GM21528 (cell line): Measurements from ENCODE around the gene HSD17B1.
"Not testable (repeated sequence)": the region's sequence is repeated elsewhere in the genome, so short reads cannot be mapped to it uniquely, and the experiment has no call there.

Experiments used
- ATAC-seq: cut with Tn5 transposase; IDR thresholded peaks from one replicate; pipeline ENCODE4 v1.9.1; 2021; ENCODE audit warnings: mild to moderate bottlenecking, moderate library complexity; ENCODE audit not compliant: unreplicated experiment, low FRiP score

Gene HSD17B1, protein sequence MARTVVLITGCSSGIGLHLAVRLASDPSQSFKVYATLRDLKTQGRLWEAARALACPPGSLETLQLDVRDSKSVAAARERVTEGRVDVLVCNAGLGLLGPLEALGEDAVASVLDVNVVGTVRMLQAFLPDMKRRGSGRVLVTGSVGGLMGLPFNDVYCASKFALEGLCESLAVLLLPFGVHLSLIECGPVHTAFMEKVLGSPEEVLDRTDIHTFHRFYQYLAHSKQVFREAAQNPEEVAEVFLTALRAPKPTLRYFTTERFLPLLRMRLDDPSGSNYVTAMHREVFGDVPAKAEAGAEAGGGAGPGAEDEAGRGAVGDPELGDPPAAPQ

DNA sequence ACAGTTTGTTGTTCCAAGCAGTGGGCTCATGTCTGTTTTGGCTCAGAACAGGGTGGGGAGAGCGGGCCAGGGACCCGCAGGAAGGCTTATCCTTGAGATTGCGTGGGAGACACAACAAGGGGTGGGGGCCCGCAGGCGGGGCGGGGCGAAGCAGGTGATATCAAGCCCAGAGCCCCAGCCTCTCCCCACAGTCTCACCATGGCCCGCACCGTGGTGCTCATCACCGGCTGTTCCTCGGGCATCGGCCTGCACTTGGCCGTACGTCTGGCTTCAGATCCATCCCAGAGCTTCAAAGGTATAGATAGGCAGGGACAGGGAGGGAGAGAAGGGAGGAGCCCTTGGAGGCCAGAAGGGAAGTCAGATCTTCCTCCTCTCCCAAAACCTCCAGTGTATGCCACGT lies at the start of gene HSD17B1:
Gene HSD17B1 (plus strand): TSS at position 188 of the 400 bp plus-strand sequence. CDS start 11 bp downstream, at position 199.
- ATAC-seq = not testable (repeated sequence)

DNA sequence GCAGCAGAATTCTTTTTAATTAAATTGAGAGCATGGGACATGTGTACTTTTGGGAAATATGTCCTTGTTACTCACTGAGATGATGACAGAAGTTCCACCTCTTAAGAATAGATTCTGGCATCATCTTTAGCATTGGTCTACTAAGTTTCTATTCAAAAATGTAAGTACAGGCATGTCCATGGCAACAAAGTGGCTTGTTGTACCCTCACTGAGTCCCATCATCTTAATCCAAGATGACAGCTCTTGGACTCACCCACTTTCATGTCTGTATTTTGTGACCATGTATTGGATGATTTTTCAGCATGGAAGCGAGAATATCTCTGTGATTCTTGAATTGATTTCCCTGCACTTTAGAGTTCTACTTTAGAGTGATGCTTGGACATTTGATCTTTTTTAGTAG lies 49.8 kb upstream of the HSD17B1 start:
- no peak for ATAC-seq

DNA sequence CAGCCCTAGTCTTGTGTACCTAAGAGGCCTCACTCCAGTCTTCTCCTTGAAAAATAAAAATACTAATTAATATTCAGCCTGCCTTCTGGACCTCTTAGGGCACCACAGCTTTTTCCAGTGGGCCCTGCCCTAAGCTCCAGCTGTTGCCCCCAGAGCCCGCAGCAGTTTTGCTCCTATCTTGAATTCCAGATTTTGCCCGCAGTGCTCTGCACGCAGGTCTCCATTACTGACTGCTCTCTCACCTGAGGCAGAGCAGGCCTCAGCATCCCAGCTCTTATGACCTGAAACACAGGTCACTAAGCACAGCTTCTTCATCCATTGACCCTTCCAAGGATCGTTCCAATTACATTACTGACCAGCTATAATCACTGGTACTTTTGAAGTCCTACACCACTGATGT lies 45.1 kb upstream of the HSD17B1 start:
- ATAC-seq = no peak

DNA sequence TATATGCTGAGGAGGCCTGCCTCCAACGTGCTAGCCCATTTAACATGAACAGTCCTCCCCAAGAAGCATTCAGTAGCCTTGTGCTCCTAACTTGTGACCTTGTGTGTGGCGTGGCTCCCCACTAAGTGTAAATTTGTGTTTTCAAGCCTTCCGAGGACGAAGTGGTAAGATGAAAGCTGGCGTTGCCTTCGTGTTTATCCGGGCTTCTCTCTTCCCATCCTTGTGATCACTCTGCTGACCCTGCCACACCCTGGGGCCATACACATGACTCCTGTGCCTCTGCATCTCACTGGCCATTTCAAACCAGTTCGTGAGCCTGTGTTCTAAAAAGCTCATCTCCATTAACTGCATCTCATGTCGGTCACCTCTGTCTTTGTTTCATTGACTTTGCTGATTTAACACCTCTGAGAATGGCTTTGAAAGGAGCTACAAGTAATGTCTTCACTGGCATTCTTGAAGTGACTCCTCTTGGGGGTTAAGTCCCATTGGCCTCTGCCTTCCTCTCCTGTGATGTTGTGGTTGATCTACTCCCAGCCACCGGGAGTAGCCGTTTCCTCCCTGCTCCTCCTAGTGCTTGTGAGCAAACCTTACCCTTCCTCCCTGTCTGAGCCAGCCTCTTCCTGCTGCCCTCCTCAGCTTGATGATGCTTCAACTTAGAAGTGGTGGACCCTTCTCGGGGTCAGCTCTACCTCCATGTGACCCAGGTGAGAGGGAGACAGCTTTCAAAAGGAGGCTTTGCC lies 44.1 kb upstream of the HSD17B1 start:
- no peak for ATAC-seq

DNA sequence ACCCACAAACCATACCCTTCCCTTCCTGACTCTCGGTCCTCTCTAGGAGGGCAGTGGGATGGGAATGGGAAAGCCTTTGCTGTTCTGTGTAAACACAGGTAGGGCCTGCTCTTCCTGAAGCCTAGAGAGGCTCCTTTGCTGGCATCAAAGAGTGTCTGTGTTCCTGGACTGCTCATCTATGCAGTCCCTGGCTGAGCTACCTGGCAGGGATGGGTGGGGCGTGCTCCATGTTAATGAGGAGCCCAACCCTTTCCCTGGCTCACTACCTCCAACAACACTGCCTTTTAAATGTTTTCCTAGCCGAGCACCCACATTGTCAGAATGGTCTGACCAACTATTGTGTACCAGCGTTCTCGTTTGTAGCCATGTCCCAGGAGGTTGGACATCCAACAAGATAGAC lies 43.3 kb upstream of the HSD17B1 start:
- no peak for ATAC-seq

DNA sequence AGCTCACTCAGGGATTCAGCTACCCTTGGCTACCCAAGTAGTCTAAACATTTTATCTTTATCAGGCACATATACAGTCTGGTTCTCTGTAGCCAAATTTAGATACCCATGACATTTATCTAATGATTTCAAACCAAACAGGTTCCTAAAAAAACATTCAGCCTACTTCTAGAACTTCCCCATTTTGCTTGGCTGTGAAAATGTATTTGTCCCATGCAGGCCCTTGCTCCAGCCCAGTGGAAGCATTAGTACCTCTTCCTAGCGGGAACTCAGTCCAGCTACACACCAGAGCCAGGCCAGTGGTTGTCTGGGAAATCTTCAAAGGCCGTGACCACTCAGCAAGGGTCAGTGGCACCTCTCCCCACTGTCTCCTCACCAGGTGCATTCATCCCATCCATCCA lies 42.9 kb upstream of the HSD17B1 start:
- no peak for ATAC-seq

DNA sequence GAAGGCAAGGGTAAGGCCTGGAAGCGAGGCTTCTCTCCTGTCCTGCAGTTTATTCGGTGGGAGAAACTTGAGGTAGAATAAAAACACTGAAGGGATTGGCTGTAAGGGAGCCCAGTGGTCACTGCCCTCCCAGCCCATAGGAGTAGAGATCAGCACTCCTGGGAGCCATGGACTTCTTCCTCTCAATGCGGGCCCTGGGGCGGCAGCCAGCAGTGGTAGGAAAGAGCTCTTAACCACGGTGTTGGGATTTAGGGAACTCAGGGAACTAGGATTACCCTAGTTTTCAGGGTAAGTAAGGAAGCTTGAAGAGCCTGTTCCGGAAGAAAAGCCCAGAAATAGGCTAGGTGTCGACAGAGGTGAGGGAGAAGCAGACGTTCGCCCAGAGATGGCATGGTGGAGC lies 40.5 kb upstream of the HSD17B1 start:
- no peak for ATAC-seq

DNA sequence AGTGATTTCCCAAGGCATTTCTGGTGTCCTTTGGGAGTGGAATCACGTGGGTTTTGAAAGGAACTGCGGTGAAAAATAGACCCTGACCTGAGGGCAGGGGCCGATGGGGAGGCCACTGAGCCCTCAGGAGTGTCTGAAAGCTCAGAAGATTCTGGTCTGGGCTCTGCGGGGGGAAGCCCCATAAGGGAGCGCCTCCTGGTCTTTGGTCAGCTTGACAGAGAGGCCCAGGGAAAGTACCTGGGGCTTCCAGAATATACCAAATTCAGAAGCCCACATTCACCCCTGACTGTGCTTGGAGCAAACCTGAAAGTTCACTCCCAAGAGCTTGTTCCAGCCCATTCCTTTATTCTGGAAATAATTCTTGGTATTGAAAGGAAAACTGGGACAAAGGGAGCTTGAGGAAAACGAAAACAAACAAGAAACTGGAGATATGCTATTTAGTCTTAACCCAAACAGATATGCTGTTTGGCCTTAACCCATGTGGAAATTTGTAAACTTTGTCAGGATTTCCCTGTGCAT lies 39.9 kb upstream of the HSD17B1 start:
- no peak for ATAC-seq

DNA sequence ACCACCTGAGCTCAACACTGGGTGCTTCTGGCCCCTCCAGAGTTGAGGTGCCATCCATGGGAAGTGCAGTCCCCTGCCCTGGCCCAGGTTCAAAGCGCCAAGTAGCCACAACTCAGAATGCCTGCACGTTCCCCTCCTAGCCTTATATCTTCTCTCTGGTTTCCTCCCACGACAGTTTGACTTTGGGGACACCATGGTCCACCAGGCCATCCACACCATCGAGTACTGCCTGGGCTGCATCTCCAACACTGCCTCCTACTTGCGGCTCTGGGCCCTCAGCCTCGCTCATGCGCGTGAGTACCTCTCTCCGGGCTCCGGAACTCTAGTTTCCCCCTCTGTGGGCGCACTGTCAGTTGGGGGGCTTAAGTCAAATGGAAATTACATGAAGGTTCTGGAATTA lies 39.0 kb upstream of the HSD17B1 start:
- ATAC-seq = no peak

DNA sequence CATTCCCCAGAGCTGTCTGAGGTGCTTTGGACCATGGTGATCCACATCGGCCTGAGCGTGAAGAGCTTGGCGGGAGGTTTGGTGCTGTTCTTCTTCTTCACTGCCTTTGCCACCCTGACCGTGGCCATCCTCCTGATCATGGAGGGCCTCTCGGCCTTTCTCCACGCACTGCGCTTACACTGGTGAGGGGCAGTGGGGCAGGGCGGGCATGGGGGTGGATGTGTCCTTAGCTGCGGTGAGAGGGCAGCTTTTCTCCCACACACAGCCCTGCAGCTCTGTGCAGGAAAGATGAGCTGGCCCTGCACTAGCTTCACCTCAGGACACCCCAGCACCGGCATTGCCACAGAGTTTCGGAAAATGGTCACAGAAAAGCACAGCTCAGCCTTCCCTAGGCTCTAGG lies 38.4 kb upstream of the HSD17B1 start:
- no peak for ATAC-seq

DNA sequence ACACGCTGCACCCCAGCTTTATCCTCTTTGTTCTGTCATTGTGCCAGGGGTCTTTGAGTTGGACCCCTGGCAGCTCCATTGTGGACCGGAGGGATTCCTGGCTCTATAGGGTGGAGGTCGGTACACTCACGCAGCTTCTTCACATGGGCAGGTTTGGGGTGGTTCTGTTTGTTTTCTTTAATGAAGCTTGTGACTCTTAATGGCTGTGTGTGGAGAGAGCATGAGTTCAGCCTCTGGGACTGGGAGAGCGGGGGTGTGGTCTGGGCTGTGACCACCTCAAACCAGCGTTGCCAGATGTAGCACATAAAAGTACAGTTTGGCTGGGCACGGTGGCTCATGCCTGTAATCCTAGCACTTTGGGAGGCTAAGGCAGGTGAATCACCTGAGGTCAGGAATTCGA lies 37.9 kb upstream of the HSD17B1 start:
- no peak for ATAC-seq

DNA sequence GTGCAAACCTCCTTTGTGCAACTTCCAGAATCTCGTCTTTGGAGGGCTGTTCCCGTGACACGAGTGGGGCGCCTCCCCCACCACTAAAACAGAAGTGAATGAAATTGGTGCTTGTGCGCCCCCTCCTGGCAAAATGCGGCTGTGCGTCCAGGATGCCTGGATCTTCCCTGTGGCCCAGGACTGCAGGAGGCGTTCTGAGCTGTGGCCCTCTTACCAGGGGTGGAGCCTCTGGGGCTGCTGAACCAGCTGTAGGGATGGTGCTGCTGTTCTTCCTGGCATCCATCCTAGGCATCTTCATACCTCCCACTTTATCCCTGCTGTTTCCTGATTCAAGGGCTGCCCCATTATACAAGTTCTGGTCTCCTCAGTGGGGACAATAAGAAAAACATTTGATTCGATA lies 35.2 kb upstream of the HSD17B1 start:
- no peak for ATAC-seq

DNA sequence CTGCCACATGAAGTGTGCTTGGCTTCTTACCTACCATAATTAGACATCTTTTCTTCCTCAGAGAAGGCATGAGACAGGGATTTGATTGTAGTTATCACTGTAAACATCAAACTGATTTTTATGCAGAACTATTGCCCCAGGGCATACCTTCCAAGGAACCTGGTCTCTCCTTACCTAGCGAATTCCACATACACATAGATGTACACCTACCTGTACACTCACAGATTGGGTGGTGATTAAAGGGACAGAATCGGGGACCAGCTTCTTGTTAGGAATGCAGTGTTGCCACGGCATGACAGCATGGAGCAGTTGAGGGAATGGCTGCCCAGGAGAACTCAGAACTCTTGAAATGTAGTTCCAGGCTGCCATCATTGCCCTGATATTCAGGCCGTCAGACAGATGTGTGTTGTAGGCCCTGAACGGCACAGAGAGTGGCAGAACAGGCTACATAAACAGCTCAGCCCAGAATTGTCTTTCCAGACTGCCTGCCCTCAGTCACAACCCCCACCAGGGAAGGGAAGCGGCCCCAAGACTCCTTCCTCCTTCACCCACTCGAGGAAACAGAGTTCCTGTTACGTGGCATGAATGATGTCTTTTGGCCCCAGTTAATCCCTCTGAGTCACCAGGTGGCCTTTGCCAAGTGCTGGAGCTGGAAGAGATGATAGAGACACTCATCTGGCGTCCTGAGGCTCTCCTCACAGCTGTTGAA lies 34.5 kb upstream of the HSD17B1 start:
- ATAC-seq = no peak

DNA sequence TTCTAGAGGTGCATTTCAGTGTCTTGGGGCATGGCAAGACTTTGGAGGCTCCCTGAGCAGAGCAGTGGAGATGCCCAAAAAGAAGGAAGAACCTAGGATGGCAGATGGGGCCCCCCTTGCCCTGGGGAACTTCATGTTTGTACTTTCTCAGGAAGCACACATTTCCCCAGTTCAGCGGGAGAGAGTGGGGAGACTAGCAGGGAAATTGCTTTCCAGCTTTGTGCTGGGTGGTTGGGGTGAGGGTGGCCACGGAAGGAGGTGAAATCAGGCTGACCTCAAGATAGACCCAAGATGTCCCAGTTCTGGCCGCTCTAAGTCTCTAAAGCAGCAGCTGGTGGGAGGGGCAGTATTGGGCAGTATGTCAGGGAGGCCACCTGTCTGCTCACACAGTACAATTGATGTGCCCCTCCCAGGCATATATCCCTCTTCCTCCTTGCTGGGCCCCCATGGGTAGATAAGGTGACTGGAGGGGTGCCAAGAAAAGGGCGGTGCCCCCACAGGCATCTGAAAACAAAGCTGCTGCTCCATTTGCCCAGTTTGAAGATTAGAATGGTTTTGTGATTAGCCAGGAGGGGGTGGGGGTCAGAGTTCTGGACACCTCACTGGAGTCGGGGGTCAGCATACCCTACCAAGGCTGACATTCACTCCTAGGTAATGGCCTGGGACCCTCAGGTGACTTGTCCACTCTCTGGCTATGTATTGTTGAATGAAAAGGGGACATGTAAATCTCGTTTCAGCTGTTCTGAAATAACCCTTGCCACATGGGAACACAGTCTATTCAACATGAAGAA lies 33.8 kb upstream of the HSD17B1 start:
- no peak for ATAC-seq

DNA sequence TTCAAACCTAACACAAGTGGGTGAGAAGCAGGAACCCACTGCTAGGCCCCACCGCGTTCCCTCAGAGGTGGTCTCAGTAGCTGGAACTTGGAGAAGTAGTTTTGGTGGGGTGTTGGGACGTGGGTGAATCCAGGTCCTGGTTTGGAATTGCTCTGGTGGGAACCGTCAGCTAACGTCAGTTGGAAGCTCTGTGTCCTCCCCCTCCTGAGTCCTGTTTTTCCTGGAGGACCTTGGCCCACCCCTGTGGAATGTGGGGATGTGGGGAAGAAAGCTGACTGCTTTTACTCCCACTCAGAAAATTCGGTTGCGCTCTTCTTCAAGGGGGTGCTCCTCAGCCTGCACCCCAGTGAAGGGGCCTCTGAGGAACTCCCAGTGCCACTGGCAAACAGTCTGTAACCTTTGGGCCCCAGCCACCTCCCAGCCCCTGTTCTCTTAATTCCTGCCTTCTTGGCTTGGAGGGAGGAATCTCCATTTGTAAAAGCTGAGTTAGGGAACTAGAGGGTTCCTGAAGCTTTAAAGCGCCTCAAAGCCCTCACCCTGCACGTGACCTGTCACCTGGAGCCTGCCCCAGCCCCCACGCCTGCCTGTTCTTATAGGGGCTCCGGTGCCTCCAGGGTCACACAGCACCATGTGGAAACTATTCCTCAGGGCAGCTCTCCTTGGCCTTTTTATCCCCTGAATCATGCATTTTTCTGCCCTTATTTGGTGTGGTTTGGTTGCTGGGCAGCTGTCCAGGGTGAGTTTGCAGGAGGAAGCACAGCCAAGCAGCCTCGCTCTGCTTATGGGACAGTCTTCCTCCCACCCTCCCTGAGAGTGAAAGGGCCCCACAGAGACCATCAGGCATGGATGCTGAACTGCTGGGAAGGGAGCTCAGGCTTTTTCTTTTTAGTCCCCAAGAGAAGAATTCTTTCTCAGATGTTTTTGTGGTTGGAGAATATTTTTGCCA lies 32.9 kb upstream of the HSD17B1 start:
- ATAC-seq = no peak

DNA sequence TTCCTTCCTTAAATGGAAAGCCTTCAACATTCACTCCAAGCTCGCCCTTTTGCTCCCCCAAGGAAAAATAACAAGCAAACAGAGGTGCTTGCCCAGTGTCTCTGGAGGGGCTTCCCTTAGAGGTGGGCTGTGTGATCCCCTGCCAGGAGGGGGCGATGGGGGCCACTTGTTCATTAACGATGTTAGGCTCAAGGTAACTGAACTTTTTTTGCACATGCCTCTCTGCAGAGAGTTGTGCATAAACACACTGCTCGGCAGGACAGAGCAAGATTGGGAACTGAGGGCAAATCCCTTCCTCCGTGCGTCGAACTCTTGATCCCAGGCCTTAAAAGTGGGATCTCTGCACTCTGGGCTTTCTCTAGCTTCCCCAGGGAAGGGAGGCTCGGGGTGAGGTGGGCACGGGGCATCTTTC lies 32.2 kb upstream of the HSD17B1 start:
- ATAC-seq = no peak

DNA sequence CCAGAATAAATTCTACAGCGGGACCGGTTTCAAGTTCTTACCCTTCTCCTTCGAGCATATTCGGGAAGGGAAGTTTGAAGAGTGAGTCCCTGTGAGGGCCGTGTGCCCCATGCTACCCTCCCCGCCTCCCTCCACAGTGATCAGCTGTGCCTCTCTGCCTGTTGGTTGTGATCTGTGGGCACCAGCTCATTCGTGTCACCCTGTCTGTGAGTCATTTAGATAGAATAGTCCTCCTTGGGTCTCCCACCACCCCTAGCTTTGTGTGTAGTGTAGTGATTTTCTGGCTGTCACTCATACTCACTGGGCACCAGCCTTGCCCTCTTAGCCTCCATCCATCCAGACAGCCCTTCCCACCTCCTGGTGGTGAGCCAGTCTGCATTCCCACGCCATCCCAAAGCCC lies 31.7 kb upstream of the HSD17B1 start:
- ATAC-seq = no peak

DNA sequence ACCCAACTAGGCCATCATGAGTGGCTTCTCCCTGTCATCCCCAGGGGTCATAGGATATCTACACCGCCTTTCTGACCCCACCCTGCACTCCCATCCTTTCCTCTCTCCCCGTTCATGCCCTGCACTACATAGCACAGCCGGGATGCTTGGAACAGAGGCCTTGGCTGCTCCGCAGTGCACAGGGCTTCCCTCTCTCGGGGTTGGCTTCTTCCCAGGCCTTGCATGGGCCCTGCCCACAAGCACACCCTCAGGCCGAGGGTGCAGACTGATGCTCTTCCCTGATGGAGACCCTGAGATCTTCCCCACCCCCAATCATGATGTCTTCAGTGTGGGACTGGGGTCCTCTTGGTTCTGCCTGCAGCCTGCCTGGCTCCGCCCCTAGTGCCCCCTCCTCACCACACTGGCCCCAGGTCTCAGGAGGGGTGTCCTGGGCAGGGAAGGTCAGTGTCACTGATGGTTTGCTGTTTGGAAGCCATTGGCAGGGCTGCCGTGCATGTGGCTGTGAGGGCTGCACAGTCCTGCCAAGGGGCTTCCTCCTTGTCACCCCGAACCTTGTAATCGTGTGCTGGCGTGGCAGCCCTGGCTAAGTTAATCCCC lies 31.0 kb upstream of the HSD17B1 start:
- no peak for ATAC-seq

DNA sequence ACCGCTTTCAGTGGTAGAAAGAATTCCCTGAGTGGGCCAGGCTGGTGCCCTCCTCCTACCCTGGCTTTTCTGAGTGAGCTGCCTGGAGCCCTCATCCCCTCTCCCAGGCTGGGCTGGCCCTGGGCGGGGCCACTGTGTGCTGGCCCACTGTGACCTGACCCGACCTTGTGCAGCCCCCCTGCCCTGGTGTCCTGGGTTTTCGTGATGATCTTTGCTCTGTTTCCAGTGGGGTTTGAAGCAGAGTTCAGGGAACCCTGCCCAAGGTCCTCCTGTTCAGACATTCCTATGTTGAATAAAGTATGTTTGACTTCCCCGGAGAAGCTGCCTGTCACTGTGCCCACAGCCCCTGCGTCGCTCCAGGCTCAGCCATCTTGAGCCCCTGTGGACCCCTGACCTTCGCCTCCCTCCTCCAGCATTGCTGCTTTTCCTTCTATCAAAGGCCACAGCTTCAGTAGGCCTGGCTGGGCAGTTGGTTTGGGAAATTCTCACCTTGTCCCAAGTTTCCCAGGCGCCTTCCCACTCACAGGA lies 30.4 kb upstream of the HSD17B1 start:
- no peak for ATAC-seq
